HepG2 (cell line): ENCODE data around the gene CCDC30. TPM values are rescaled to one million over a fixed set of nuclear protein-coding genes. Genes with fewer than 3 reads are reported as not detected.
A peak's percentile ranks its signal among the peaks of the same experiment; 100 is the strongest.

Experiments used
- KIAA2018 ChIP-seq: sonication (generic); formaldehyde crosslinking; IDR thresholded peaks from 2 replicates; pipeline ENCODE4 v1.5.0; 2020; ENCODE audit warnings: mild to moderate bottlenecking, missing genetic modification reagents, borderline replicate concordance
- KMT2A ChIP-seq: sonication (generic); formaldehyde crosslinking; IDR thresholded peaks from 2 replicates; pipeline ENCODE4 v1.4.0; 2020; ENCODE audit warnings: missing genetic modification reagents
- NFATC3 ChIP-seq: sonication (generic); formaldehyde crosslinking; IDR thresholded peaks from 2 replicates; pipeline ENCODE4 v1.5.1; 2020; ENCODE audit warnings: mild to moderate bottlenecking, missing genetic modification reagents
- RAD51 ChIP-seq: fragments of 450-650 bp; IDR thresholded peaks from 2 replicates; pipeline ENCODE4 v1.6.1; 2016; ENCODE audit warnings: borderline replicate concordance
- RNF219 ChIP-seq: sonication (generic); formaldehyde crosslinking; IDR thresholded peaks from 2 replicates; pipeline ENCODE4 v1.5.0; 2020; ENCODE audit warnings: mild to moderate bottlenecking, missing genetic modification reagents
- TFDP1 ChIP-seq: IDR thresholded peaks from 2 replicates; pipeline ENCODE4 v1.6.1; 2016; ENCODE audit warnings: missing compliant biosample characterization, missing genetic modification reagents, borderline replicate concordance
- THYN1 ChIP-seq: sonication (generic); formaldehyde crosslinking; IDR thresholded peaks from 2 replicates; pipeline ENCODE4 v1.8.1; 2023; ENCODE audit warnings: low read depth, mild to moderate bottlenecking, moderate library complexity, missing genetic modification reagents, borderline replicate concordance
- ZBTB43 ChIP-seq: sonication (generic); formaldehyde crosslinking; conservative IDR thresholded peaks from 2 replicates; pipeline ENCODE4 v1.4.0; 2020; ENCODE audit warnings: missing genetic modification reagents
- ZNF530 ChIP-seq: sonication (generic); formaldehyde crosslinking; IDR thresholded peaks from 2 replicates; pipeline ENCODE4 v1.5.0; 2020; ENCODE audit warnings: low read depth, mild to moderate bottlenecking, missing genetic modification reagents
- ZNF777 ChIP-seq: sonication (generic); formaldehyde crosslinking; IDR thresholded peaks from 2 replicates; pipeline ENCODE4 v1.4.0; 2020; ENCODE audit warnings: missing genetic modification reagents
- ZXDC ChIP-seq: sonication (generic); formaldehyde crosslinking; IDR thresholded peaks from 2 replicates; pipeline ENCODE4 v1.5.0; 2020; ENCODE audit warnings: mild to moderate bottlenecking, missing genetic modification reagents
- polyA plus RNA-seq, 8 experiments: library from polyadenylated mRNA; depleted of rRNA in 3 of 8; stranded (reverse) in 7 of 8; unstranded in 1 of 8; fragments of >200 nt; fragmentation: Illumina TruSeq in 4 of 8; extraction: Trizol in 4 of 8; gene quantifications; 2 replicates each; pipeline versions ENCODE4 v1.2.1 to v1.2.3, GENCODE V29; 2011 to 2016; ENCODE audit warnings: low read depth in 4 of 8, missing spikeins in 1 of 8, mixed read lengths in 1 of 8; ENCODE audit not compliant: insufficient read depth in 1 of 8
- total RNA-seq, 5 experiments: library from RNA; depleted of rRNA; stranded (reverse); fragments of >200 nt; fragmentation: Illumina TruSeq; extraction: Trizol; gene quantifications; 2 replicates each; pipeline ENCODE4 v1.2.3, GENCODE V29; 2016; ENCODE audit warnings: low read depth in 1 of 5

CCDC30 gene
- total and polyA plus RNA-seq, 2 of the 13 experiments (the other 11 are each of a cell fraction or from before 2014, with no cell fraction given): 0.25 to 0.77 TPM

GRCh38 chr1:42462828-42463763, at the start of gene CCDC30 (continued):
- TF ChIP-seq KIAA2018 (CRISPR knock-in tag): no peak
- TF ChIP-seq RAD51: no peak
- no peak for TF ChIP-seq RNF219 (CRISPR knock-in tag)
- 0 out of 2 replicates have a peak, but pooled peaks have one; percentile 1 for TF ChIP-seq ZBTB43
- TF ChIP-seq THYN1 (CRISPR knock-in tag): no peak
- no peak for TF ChIP-seq ZNF777
- no peak for TF ChIP-seq ZNF530
- TF ChIP-seq ZXDC (CRISPR knock-in tag): no peak
- peak; percentile 51; the same call in 1 of the 2 replicates for TF ChIP-seq KMT2A (CRISPR knock-in tag)
- TF ChIP-seq NFATC3 (CRISPR knock-in tag): no peak
- peak; percentile 62; the same call in 1 of the 2 replicates for TF ChIP-seq TFDP1 (CRISPR knock-in tag)
